Measurements from ENCODE around the gene SERPINB2.

Gene SERPINB2, protein sequence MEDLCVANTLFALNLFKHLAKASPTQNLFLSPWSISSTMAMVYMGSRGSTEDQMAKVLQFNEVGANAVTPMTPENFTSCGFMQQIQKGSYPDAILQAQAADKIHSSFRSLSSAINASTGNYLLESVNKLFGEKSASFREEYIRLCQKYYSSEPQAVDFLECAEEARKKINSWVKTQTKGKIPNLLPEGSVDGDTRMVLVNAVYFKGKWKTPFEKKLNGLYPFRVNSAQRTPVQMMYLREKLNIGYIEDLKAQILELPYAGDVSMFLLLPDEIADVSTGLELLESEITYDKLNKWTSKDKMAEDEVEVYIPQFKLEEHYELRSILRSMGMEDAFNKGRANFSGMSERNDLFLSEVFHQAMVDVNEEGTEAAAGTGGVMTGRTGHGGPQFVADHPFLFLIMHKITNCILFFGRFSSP

DNA sequence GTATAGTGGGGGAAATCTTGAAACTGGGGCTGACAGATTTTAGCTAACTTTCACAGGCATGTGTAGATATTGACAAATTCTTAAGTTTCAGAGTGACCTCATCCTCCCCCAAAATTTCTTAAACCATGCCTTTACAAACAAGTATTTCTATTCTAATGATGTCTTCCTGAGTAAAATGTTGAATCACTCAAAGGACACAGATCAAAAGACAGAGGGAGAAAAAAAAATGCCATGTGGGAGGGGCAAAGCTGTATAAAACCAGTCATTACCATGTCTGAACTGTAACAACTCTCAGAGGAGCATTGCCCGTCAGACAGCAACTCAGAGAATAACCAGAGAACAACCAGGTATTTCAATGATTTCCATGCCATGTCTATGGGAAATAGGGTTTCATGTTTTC, at the start of gene SERPINB2:
Gene SERPINB2, plus strand, starts transcription at position 282 of the 400 bp plus-strand sequence. CDS start 3,740 bp downstream, outside the sequence.
- DNase-seq = no peak

DNA sequence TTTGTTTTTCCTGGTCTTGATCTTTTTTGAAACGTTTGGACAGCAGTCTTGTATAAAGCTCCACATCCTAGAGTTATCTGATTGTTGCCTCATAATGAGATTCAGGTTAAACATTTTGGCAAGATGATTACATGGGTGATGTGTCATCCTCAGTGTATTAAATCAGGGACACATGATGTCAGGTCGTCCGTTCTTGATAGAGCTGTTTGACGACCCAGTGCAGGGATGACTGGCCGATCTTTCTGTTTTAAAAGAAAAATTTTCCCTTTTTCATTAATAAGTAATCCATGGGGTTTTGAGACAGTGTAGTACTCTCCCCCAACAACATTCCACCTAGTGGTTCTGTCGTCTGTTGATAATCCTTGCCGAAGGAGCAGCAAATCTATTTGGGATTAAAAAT, 44.5 kb upstream of the SERPINB2 start:
- no peak for DNase-seq

DNA sequence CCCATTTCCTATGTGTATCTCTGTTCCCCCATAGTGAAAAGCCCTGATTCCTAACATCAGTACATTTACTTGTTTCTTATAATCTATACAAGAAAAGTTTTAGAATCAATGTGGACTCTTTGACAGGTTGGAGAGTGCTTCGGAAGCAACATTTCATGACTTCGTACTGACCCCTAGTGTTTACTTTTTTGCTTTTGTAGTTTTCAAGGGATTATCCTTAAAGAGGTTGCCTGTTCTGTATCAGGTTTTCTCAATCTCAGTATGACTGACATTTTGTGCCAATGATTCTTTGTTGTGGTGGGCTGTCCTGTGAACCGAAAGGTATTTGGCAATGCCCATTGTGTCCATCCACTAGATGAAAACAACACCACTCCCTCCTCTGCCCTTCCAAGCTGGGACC, 43.3 kb upstream of the SERPINB2 start:
- DNase-seq = no peak

DNA sequence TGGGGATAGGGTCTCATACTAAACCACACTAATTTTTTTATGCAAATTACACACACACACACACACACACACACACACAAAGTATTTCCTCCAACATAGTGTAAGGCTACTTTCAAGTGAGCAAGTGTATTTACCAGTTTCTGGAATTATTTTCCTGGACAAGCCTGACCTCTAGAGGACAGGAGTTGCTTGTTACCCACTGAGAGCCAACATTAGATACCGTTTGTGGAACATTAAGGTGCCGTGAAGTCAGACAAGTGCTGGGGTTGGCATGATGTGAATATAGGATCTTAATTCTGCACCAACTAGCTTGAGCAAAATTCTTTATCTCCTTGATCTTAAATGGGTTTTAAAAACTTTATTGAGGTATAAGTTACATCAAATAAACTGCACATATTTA, 39.3 kb upstream of the SERPINB2 start:
- DNase-seq = peak; percentile 12

DNA sequence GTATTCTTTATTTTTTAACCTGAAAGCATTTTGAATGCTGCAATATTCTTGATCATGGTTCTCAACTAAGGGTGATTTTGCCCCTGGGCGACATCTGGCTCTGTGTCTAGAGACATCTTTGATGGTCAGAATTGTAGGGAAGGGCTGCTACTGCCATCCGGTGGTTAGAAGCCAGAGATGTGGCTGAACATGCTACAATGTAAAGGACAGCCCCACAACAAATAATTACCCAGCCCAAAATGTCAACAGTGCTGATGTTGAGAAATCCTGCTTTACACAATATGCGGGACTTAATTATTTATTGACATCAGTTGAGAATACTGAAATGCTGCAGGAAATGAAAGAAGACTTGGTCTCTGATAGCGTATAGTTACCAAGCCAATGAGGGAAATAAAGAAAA, 37.5 kb upstream of the SERPINB2 start:
- no peak for DNase-seq

DNA sequence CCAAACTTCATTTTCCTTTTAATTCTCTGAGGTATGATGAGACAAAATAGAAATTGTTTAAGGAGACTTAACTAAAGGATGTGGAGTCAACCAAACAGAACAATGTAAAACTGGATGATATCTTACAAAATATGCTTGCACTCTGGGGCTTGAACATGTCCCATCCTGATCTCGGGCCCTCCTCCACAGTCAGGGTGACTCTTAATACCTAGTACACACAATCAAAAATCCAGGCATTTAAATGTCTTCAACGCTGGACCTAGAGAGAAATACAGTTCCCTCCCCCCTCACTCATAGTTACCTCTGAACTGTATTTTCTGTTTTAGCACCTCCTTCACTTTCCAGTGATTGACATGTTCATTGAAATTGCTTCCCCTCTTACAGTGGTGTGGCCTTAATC, 36.9 kb upstream of the SERPINB2 start:
- DNase-seq = no peak

DNA sequence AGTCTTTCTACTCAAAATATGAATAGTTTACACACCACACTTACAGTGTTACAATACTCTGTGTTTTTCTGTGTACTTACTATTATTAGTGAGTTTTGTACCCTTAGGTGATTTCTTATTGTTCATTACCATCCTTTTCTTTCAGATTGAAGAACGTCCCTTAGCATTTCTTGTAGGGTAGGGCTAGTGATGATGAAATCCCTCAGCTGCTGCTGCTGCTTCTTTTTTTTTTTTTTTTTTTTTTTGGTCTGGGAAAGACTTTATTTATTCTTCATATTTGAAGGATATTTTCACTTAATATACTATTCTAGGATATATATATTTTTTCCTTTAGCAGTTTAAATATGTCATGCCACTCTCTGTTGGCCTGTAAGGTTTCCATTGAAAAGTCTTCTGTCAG, 29.0 kb upstream of the SERPINB2 start:
- no peak for DNase-seq

DNA sequence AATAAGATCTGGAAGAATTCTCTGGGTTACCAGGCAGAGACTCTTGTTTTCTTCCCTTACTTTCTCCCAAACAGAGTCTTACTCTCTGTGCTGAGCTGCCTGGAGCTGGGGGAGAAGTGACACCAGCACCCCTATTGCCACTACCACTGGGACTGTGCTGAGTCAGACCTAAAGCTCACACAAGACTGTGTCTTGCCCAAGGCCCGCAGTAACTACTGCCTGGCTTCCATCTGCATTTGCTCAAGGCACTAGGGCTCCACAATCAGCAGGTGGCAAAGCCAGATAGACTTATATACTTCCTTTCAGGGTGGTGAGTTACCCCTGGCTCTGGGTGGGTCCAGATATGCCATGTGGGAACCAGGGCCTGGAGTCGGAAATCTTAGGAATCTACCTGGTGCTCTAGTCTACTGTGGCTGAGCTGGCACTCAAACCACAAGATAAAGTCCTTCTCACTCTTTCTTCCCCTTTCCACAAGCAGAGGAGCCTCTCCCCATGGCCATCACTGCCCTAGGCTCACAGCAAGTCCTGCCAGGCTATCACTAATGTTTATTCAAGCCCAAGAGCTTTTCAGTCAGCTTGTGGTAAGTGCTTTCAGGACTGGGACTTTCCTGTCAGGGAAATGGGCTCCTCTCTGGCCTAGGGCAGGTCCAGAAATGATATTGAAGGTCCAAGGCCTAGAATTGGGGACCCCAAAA, 27.6 kb upstream of the SERPINB2 start:
- DNase-seq = no peak

DNA sequence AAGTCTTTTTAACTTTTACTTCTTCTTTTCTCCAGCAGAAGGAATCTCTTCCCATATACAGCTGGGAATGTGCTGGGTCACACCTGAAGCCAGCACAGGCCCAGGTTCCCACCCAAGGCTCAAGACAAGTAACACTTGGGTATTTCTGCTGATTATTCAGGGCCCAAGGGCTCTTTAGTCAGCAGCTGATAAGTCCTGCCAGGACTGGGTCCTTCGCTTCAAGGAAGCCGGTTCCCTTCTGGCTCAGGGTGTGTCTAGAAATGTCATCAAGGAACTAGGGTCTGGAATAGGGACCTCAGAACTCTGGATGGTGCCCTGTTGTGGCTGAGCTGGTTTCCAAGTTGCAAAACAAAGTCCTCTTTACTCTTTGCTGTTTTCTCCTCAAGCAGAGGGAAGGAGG, 27.0 kb upstream of the SERPINB2 start:
- DNase-seq = no peak

DNA sequence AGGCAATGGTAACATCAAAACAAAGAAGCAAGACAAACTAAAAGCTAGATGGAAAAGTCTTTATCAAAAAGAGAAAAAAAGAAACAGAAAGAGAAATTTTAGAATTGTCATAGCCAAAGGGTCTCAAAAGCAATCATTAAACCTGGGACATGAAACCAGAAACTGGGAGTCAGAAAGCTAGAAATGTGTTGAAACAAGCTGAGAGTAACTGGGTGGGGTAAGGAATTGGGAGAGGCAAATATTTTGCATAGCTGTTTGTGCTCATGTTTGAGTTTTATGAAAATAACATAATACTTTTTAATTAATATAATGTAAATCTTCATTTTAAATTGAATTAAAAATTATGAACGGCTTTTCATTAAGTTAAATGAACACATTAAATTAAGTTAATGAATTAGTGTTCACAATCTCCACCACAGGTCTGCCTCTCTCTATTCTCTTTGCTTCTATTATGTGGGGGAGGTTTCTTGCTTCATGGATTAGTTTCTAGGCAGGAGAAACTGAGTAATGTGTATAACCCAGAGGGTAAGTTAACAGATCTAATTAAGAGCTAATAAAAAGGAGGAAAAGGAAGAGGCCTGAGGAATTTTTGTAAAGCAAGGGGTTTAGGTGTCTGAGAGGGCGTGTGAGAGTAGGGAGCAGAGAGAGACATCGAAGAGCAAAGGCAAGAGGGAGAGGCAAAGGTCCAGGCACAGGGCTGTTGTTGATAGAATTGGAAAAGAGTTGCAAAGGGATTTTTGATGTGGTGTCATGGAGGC, 20.0 kb upstream of the SERPINB2 start:
- DNase-seq = no peak

DNA sequence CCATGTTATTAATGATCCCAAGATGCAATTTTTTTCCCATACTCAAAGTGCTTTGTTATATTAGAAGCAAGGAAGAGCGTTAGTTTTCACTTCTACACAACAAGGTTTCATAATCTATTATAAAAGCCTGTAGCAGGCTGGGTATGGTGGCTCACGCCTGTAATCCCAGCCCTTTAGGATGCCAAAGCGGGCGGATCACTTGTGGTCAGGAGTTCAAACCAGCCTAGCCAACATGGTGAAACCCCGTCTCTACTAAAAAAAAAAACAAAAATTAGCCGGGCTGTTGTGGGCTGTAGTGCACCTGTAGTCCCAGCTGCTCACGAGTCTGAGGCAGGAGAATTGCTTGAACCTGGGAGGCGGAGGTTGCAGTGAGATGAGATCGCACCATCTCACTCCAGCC, 19.0 kb upstream of the SERPINB2 start:
- DNase-seq = no peak

DNA sequence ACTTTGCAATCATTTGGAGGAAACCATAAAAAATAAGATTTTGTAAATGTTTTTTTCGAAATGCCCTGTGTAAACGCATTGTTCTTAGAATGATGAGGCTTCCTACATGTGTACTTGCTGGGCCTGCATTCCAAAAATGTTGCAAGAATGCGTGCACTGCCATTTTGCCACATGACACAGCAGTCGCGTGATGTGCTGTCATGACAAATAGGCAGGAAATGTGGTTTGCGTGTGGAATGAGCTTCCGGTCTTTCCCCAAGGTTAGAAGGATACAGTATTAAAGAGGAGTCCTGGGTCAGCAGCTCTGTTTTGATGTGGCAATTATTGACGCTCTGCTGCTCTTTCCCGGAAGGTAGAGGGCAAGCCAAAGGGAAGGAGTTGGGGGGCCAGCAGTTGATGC, 18.1 kb upstream of the SERPINB2 start:
- DNase-seq = no peak

DNA sequence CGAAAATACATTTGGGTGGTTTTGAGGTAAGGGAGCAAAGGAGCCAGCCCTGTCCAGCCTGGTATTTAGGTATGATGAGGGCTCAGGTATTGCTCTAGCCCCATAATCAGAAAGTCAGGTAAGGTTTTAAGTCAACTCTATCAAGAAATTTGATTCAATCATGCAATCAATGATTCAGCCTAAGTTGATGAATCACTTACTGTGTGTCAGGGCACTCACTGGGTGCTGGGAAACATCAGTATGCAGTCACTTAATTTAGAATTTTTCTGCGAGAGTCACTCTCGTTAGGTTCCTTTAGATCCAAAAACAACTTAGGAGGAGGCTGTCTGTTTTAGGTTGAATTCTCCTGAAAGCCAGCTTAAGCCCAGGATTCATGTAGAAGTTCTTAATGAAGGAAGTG, 17.7 kb upstream of the SERPINB2 start:
- DNase-seq = no peak

DNA sequence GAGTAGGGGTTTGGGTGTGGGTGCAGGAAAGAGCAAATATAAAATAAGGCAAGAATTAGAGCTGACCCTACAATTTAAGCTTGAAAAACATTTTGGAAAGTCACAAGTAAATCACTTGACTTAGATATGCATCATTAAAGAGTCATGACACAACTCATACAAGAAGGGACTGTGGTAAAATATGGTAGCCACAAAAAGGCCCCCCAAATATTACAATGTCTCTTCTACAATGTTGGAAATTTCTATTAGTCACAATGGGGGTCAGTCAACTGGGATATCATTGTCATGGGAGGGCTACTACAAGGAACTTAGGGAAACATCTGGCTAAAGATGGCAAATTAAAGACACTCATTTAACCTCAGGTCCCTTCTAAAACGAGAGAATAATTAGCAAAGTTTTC, 15.7 kb upstream of the SERPINB2 start:
- no peak for DNase-seq

DNA sequence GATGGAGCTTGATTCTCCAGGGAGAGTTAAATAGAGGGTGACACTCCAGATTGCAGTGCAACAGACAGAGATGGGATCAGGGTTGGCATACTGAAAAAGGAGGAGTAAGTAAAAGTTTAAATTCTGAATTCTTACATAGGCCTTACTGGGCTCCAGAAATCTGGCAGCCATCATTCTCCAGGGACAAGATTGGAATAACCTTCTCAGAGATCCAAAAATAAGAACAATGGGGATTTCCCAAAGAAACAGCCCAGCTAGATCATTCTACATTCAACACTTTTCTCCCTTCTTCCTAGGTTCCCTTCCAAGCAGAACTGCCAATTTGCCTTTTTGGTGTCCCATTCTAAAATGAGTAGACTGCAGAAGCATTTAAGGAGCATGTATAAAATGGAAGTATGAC, 14.9 kb upstream of the SERPINB2 start:
- no peak for DNase-seq

DNA sequence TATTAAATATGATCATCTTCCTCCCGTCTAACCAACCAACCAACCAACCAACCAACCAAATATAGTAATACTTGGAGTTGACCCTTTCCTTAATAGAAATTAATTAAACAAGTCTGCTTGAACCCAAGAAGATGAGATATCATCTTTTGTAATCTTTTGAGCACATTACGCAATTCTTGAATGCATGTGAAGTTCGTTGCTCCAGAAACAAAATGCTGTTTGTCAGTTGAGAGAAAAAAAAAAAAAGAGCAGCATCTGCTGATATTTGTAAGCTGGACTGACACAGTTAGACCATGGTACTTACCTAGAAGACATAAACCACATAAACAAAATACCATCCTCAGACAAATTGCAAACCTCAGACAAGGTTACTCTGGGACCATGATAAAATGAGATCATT, 9.2 kb upstream of the SERPINB2 start:
- DNase-seq = no peak

DNA sequence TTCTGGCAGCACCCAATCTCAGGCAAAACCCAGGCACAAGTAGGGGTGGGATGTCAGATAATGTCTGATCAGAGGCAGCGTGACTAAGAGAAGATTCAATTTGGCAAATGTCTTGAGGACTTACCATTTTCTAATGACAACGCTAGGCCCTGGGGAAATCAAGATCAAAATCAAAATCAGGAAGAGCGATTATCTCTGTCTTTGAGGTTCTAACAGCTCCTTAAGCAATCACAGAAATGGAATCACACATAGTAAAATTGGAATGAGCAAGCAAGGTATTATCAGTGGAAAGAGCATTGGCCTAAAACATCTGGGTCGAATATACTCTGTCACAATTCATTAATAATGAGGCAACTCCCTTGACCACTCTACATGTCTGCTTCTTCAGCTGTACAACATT, 8.6 kb upstream of the SERPINB2 start:
- DNase-seq = no peak

DNA sequence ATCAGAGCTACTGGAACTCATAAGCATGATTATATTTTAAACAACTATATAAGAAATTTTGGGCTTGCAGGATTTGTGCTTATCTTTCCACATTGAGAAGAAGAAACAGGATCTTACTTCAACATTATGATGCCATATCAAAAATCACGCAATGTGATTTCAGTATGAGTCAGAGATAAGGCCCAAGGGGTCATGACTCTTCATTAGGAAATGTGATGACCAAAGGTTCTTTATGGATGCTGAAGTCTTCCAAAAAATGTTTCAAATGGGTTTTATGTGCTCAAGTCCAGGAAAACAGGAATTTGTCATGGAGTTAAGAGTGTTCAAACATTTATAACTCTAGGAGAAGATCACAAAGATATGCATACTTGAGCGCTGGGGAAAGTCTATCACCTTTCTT, 7.8 kb upstream of the SERPINB2 start:
- DNase-seq = no peak

DNA sequence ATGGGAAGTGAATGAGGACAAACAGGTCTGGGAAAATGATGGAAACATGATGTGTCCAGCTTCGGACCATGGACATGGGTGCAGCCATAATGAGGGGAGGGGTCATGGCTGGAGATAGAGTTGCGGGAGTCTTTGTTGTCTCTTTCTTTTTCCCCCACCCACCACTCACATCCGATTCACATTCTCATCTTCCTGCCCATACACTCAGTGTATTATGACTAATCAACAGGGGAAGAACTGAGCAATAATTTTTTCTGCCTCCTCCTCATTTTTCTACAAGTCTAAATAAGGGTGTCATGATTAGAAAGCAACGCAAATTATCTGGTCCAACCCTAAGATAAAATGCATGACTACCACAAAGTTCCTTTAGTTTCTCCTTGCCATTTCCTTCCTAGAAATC, 5.7 kb upstream of the SERPINB2 start:
- DNase-seq = no peak

DNA sequence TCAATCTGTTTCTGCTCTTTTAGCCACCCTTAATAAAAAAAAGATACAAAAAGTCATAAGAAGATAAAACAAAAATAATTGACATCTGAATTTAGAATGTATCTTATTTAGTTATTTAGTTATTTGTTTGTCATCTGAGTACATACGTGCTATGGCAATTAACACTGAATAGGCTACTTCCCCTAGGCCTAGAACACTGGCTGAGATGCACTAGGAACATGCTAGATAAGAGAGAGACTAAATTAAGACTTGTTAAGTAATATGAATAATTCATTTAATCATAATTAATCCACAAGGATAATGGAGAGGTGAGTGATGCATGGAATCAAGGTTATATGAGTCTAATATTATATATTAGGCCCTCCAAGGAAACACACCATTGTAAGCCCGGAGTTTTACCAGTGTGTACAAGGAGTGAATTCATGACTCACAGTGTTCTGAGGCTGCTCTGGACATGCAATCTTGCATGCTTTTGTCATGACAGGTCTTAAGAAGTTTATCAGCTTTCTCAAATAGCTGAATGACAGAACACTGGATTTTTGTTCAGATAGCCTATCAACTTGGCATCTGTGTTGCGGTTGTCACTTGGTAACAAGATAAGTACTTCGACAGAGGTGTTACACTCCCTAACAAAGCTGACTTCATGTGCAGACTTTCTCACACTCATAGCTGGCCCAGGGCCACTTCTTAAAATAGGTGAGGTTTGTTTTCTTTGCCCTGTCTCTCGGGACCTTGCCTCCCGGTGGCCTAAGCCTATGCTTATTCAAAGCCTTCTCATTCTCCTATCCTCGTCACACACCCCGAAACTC, 5.0 kb upstream of the SERPINB2 start:
- peak; percentile 50 for DNase-seq

DNA sequence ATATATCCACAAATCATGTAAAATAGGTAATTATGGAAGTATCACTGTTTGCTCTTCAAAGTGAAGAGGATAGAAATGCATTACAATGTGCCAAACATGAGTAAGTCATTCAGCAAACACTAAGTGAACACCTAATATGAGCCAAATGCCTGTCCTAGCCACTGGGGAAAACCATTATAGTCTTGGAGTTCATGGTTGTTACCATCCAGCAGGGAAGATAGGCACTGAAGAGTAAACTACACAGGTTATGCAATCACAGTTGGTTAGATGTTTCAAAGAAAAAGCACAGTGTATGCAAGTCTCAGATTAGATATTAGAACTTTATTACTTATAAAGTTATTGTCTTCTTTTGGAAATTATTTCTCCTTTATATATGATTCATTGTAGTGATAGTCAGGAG, 3.9 kb upstream of the SERPINB2 start:
- no peak for DNase-seq

DNA sequence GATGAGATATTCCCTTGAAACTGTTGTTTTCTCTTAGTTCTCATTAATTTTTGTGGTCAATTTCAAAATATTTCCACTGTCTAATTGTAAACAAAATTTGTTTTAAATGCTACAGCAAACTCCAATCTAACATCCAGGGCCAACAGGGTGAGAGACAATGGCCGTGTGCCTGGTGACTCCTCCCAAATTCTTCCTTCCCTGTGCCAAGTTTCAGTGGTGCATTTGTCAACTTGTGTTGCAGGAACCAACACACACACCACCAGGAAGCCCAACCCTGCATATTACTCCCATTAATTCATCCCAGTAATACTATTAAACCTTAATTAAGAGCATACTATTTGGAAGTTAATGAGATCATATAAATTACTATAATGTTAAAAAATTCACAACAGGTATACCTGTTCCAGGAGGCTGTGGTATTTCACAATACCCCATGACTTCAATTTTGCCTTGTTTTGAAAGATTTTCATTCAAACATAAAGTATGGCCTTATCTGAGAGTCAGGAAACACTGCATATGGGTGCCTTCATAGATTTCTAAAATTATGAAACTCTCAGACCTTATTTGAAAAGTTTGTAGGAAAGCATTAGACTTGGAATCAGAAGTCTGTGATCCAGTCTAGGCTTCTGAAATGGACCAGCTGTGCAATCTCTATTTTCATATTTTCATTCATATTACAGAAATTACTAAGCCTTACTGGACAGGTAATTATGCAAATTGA, 1.1 kb downstream of the SERPINB2 start:
- no peak for DNase-seq
